AG09309 (cell line): ENCODE data around the gene TMED9.
"Not testable (repeated sequence)": the region's sequence is repeated elsewhere in the genome, so short reads cannot be mapped to it uniquely, and the experiment has no call there.

Experiments
- DNase-seq: peaks from one replicate; pipeline ENCODE4 v3.0.0-alpha.2; 2010; ENCODE audit warnings: low read depth
- H3K4me3 ChIP-seq: 2 replicates; pipeline ENCODE4 v1.5.1; 2011; ENCODE audit warnings: mild to moderate bottlenecking, low read depth, low read length, moderate library complexity; ENCODE audit not compliant: control insufficient read depth
- TF ChIP-seq, protein P1 (sequence below): IDR thresholded peaks from 2 replicates; pipeline ENCODE4 v1.5.1; 2011; ENCODE audit warnings: mild to moderate bottlenecking, low read depth, low read length, inconsistent platforms; ENCODE audit not compliant: insufficient read depth, control insufficient read depth; ENCODE audit errors: missing control alignments

The TMED9 gene

DNA sequence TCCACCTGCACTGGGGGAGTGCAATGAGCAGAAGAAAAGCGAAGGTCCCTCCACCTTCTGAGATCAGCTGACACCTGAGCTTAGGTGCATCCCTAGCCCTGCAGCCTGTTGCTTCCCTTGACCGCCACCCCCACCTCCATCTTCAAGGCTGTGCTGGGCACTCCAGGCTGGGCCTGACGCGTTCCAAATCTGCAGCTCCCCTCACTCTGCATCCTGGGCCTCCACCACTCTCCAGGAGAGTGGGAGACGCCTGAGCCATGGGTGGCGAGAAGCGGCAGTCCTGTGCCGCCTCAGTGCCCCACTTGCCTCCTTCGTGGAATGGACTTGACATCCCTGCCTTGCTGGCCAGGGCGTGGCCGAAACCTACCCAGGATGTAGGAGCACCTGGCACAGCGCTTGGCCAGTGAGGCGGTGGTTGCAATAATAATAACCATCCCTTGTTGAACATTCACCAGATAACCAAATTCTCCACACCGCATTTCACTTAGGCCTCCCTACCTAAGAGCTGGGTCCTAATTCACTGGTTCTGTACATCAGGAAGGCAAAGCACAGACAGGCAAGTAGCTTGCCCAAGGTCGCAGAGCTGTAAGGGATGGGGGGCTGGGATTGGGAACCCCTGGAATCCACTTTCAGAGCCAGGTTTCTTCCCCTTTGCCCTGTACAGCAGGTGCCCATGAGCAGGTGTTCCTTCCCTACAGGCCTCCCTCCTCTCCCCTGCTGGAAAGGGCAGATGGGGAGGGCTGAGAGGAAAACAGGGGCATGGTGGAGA, 19.6 kb downstream of the TMED9 start:
- no peak for DNase-seq
- no peak overlapping the region for H3K4me3 ChIP-seq
- TF ChIP-seq, protein P1, sequence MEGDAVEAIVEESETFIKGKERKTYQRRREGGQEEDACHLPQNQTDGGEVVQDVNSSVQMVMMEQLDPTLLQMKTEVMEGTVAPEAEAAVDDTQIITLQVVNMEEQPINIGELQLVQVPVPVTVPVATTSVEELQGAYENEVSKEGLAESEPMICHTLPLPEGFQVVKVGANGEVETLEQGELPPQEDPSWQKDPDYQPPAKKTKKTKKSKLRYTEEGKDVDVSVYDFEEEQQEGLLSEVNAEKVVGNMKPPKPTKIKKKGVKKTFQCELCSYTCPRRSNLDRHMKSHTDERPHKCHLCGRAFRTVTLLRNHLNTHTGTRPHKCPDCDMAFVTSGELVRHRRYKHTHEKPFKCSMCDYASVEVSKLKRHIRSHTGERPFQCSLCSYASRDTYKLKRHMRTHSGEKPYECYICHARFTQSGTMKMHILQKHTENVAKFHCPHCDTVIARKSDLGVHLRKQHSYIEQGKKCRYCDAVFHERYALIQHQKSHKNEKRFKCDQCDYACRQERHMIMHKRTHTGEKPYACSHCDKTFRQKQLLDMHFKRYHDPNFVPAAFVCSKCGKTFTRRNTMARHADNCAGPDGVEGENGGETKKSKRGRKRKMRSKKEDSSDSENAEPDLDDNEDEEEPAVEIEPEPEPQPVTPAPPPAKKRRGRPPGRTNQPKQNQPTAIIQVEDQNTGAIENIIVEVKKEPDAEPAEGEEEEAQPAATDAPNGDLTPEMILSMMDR = no peak

DNA sequence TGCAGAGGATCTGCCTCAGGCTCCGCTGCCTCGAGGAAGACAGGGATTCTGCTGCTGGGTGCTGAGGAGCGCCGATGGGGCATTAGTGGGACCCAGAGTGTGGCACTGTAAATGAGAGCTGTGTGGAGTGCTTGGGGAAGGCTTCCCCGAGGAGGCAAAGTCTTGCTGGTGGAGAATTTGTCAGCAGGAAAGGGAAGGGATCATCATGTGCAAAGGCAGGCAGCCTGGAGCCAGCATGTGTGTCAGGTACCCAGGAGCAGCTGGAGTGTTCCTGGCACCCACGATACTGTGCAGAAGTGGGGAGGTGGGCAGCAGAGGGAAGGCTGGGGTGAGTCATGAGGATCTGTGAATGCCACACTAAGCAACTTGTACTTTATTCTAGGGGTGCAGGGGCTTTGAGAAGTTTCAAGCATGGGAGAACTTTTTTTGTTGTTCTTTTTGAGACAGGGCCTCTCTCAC, 20.2 kb downstream of the TMED9 start:
- DNase-seq = no peak
- TF ChIP-seq, protein P1 = no peak
- no peak overlapping the region for H3K4me3 ChIP-seq

DNA sequence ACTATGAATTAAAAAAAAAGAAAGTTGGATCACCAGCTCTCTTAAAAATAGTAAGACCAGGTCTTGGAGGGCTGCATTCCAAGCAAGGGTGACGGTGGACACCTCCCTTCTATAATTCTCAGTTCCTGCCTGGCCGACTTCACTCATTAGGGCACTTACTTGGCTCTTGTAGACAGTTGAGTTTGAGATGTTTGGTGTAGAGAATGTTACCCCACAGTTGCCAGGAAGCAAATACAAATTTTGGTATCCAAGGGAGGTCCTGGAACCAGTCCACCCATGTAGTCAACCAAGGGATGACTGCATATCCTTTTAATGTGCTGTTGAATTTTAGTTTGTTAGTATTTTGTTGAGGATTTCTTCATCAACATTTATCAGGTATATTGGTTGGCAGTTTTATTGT, 28.6 kb downstream of the TMED9 start:
- no peak overlapping the region for H3K4me3 ChIP-seq
- DNase-seq = no peak
- TF ChIP-seq, protein P1 = no peak

DNA sequence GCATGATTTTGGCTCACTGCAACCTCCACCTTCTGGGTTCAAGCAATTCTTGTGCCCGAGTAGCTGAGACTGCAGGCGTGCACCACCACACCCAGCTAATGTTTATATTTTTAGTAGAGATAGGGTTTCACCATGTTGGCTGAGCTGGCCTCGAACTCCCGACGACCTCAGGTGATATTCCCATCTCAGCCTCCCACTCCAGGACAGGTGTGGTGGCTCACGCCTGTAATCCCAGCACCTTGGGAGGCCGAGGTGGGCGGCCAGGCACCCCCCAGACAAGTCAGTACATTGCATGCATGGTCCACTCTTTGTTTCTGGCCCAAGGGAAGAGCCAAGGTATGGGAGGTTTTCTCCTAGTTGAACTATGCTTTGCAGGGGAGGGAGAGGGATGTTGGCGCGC, 32.2 kb downstream of the TMED9 start:
- H3K4me3 ChIP-seq, DNase-seq: not testable (repeated sequence)

DNA sequence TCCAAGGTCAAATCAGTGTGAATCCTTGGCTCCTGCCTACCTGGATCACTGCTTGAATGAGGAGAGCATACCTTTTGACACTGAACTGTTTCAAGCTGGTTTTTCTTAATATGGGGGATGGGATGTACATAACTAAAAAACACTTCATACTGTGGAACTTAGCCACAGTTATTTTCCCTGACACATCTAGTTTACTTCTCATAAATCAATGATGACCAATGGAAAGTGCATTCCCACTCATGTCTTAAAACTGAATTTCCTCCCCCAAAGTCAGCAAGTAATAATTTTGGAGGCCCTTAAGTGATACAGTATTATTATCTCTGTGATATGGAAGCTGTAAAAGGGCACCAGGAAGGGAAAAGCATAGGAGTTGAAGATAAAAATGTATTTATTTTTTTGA, 38.2 kb downstream of the TMED9 start:
- not testable (repeated sequence) for DNase-seq, H3K4me3 ChIP-seq

DNA sequence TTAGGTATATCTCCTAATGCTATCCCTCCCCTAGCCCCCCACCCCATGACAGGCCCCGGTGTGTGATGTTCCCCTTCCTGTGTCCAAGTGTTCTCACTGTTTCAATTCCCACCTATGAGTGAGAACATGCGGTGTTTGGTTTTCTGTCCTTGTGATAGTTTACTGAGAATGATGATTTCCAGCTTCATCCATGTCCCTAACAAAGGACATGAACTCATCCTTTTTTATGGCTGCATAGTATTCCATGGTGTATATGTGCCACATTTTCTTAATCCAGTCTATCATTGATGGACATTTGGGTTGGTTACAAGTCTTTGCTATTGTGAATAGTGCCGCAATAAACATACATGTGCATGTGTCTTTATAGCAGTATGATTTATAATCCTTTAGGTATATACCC, 42.9 kb downstream of the TMED9 start:
- not testable (repeated sequence) for DNase-seq, H3K4me3 ChIP-seq

DNA sequence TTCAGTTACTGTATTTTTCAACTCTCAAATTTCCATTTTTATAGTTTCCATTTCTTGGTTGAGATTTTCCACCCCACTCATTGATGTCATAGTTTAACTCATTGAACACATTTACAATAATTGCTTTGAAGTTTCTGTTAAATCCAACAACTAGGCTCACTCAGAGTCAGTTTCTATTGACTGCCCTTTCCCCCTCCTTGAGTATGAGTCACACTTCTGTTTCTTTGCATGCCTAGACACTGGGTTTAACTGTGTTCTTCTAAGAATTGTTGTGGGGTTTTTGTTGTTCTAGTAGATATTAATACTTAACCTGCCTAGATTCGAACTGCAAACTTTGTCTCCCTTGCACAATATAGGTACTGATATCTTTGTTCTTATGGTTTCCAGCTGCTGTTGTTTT, 53.5 kb downstream of the TMED9 start:
- not testable (repeated sequence) for H3K4me3 ChIP-seq, DNase-seq
